K562 (cell line): Measurements from ENCODE around the gene CRLF1. TPM values are rescaled to one million over a fixed set of nuclear protein-coding genes. Genes with fewer than 3 reads are reported as not detected.

Experiments
- CBFB ChIP-seq: sonication (generic); formaldehyde crosslinking; IDR thresholded peaks from 2 replicates; pipeline ENCODE4 v1.4.0; 2020; ENCODE audit warnings: mild to moderate bottlenecking, missing genetic modification reagents
- NR2C1 ChIP-seq, 2 experiments: fragments of 450-650 bp; IDR thresholded peaks; 2 replicates each; pipeline ENCODE4 v1.6.1; 2017; ENCODE audit warnings: mild to moderate bottlenecking in 2 of 2, antibody characterized with exemption in 1 of 2, inconsistent platforms in 1 of 2, missing compliant biosample characterization in 1 of 2, missing genetic modification characterization in 1 of 2
- polyA plus RNA-seq, 8 experiments: library from polyadenylated mRNA; depleted of rRNA in 4 of 8; stranded (reverse) in 5 of 8; unstranded in 3 of 8; fragments of >200 nt; fragmentation: Nextera tagmentation in 2 of 8; fragmentation: Illumina TruSeq in 1 of 8; extraction: Ambion mirVana in 2 of 8; extraction: Trizol in 1 of 8; gene quantifications; 2 replicates each; pipeline versions ENCODE4 v1.2.1 to v1.2.3, GENCODE V29; 2011 to 2014; ENCODE audit warnings: inconsistent platforms in 1 of 8, missing spikeins in 1 of 8
- total RNA-seq, 7 experiments: library from RNA; depleted of rRNA in 6 of 7; stranded (reverse); fragments of >200 nt in 6 of 7; fragmentation: Illumina TruSeq in 2 of 7; extraction: Trizol in 2 of 7; gene quantifications; 2 replicates each; pipeline versions ENCODE4 v1.2.1 to v1.2.3, GENCODE V29; 2011 to 2021; ENCODE audit warnings: low replicate concordance in 1 of 7
- TF ChIP-seq, protein P1 (sequence below): fragments of 200-600 bp; sonication (generic); IDR thresholded peaks from one replicate; pipeline ENCODE4 v1.6.1; 2012; ENCODE audit warnings: mild to moderate bottlenecking, low read depth, low read length, inconsistent platforms
- TF ChIP-seq, protein P2 (sequence below): fragments of 450-650 bp; conservative IDR thresholded peaks from 2 replicates; pipeline ENCODE4 v1.6.1; 2016; ENCODE audit warnings: missing genetic modification characterization, low read depth, mild to moderate bottlenecking, control low read depth, missing compliant biosample characterization

CRLF1 gene
- total and polyA plus RNA-seq, 9 of the 15 experiments (the other 6 are each of a cell fraction or from before 2014, with no cell fraction given): 0.85 to 3.6 (median 1.7) TPM

DNA sequence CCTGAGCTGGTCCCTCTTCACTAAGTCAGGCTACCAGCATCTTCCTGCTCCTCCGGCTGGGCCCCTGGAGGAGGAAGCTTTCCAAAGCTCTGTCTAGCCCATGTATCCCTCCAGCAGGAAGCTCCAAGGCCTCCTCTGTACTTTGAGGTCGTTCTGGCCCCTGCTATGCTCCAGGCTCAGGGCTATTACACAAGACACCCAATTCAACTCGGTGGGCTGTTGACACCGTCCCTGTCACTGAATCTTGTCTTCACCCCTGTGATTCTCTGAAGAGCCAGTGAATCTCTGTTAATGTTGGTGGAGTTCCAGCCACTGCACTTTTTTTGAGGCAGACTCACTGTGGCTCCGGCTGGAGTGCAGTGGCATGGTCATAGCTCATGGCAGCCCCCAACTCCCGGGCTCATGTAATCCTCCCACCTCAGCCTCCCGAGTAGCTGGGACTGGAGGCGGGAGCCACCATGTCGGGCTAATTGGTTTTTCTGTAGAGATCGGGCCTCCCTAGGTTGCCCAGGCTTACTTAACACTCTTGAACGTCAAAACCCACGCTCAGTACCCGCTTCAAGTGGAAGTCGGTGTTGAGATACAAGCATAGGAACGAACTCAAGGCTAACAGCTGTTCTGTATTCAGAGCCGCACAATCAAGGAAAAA, 18.5 kb downstream of the CRLF1 start (continued):
- TF ChIP-seq, protein P1, sequence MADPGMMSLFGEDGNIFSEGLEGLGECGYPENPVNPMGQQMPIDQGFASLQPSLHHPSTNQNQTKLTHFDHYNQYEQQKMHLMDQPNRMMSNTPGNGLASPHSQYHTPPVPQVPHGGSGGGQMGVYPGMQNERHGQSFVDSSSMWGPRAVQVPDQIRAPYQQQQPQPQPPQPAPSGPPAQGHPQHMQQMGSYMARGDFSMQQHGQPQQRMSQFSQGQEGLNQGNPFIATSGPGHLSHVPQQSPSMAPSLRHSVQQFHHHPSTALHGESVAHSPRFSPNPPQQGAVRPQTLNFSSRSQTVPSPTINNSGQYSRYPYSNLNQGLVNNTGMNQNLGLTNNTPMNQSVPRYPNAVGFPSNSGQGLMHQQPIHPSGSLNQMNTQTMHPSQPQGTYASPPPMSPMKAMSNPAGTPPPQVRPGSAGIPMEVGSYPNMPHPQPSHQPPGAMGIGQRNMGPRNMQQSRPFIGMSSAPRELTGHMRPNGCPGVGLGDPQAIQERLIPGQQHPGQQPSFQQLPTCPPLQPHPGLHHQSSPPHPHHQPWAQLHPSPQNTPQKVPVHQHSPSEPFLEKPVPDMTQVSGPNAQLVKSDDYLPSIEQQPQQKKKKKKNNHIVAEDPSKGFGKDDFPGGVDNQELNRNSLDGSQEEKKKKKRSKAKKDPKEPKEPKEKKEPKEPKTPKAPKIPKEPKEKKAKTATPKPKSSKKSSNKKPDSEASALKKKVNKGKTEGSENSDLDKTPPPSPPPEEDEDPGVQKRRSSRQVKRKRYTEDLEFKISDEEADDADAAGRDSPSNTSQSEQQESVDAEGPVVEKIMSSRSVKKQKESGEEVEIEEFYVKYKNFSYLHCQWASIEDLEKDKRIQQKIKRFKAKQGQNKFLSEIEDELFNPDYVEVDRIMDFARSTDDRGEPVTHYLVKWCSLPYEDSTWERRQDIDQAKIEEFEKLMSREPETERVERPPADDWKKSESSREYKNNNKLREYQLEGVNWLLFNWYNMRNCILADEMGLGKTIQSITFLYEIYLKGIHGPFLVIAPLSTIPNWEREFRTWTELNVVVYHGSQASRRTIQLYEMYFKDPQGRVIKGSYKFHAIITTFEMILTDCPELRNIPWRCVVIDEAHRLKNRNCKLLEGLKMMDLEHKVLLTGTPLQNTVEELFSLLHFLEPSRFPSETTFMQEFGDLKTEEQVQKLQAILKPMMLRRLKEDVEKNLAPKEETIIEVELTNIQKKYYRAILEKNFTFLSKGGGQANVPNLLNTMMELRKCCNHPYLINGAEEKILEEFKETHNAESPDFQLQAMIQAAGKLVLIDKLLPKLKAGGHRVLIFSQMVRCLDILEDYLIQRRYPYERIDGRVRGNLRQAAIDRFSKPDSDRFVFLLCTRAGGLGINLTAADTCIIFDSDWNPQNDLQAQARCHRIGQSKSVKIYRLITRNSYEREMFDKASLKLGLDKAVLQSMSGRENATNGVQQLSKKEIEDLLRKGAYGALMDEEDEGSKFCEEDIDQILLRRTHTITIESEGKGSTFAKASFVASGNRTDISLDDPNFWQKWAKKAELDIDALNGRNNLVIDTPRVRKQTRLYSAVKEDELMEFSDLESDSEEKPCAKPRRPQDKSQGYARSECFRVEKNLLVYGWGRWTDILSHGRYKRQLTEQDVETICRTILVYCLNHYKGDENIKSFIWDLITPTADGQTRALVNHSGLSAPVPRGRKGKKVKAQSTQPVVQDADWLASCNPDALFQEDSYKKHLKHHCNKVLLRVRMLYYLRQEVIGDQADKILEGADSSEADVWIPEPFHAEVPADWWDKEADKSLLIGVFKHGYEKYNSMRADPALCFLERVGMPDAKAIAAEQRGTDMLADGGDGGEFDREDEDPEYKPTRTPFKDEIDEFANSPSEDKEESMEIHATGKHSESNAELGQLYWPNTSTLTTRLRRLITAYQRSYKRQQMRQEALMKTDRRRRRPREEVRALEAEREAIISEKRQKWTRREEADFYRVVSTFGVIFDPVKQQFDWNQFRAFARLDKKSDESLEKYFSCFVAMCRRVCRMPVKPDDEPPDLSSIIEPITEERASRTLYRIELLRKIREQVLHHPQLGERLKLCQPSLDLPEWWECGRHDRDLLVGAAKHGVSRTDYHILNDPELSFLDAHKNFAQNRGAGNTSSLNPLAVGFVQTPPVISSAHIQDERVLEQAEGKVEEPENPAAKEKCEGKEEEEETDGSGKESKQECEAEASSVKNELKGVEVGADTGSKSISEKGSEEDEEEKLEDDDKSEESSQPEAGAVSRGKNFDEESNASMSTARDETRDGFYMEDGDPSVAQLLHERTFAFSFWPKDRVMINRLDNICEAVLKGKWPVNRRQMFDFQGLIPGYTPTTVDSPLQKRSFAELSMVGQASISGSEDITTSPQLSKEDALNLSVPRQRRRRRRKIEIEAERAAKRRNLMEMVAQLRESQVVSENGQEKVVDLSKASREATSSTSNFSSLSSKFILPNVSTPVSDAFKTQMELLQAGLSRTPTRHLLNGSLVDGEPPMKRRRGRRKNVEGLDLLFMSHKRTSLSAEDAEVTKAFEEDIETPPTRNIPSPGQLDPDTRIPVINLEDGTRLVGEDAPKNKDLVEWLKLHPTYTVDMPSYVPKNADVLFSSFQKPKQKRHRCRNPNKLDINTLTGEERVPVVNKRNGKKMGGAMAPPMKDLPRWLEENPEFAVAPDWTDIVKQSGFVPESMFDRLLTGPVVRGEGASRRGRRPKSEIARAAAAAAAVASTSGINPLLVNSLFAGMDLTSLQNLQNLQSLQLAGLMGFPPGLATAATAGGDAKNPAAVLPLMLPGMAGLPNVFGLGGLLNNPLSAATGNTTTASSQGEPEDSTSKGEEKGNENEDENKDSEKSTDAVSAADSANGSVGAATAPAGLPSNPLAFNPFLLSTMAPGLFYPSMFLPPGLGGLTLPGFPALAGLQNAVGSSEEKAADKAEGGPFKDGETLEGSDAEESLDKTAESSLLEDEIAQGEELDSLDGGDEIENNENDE: no peak
- TF ChIP-seq NR2C1 (IDR thresholded peaks at IDR 0.05) (no peak), NR2C1 (tag; IDR thresholded peaks at IDR 0.05) (peak; percentile 53), CBFB (CRISPR knock-in tag) (no peak)
- TF ChIP-seq, protein P2, sequence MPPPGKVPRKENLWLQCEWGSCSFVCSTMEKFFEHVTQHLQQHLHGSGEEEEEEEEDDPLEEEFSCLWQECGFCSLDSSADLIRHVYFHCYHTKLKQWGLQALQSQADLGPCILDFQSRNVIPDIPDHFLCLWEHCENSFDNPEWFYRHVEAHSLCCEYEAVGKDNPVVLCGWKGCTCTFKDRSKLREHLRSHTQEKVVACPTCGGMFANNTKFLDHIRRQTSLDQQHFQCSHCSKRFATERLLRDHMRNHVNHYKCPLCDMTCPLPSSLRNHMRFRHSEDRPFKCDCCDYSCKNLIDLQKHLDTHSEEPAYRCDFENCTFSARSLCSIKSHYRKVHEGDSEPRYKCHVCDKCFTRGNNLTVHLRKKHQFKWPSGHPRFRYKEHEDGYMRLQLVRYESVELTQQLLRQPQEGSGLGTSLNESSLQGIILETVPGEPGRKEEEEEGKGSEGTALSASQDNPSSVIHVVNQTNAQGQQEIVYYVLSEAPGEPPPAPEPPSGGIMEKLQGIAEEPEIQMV: peak; percentile 46; the same call in 1 of the 2 replicates
